Breast epithelium (tissue), 3 donors: ENCODE data around the gene PHF12.
"Not testable (repeated sequence)": the region's sequence is repeated elsewhere in the genome, so short reads cannot be mapped to it uniquely, and the experiment has no call there.

ENCODE experiments used
- CTCF ChIP-seq, 3 donors: fragments of 450-650 bp; IDR thresholded peaks; one replicate each; pipeline ENCODE4 v1.5.1; 2016 to 2017; ENCODE audit warnings: antibody characterized with exemption in 3 of 3, mild to moderate bottlenecking in 3 of 3, moderate library complexity in 3 of 3
- POLR2A ChIP-seq: fragments of 450-650 bp; IDR thresholded peaks from one replicate; pipeline ENCODE4 v1.6.1; 2016; ENCODE audit warnings: antibody characterized with exemption, mild to moderate bottlenecking, moderate library complexity

GRCh38 chr17:28877150-28877711 lies 74.1 kb downstream of the PHF12 start:
- TF ChIP-seq CTCF (IDR thresholded peaks at IDR 0.05); POLR2A: not testable (repeated sequence)
